BJ (cell line): ENCODE measurements around the gene ZRSR2. TPM values are rescaled to one million over a fixed set of nuclear protein-coding genes. Genes with fewer than 3 reads are reported as not detected.
"Not testable (repeated sequence)": the region's sequence is repeated elsewhere in the genome, so short reads cannot be mapped to it uniquely, and the experiment has no call there.

Experiments used
- CTCF ChIA-PET: fragments of 350-600 bp; formaldehyde crosslinking; extraction: SDS; loops from one replicate; lab custom pipeline; 2021; ENCODE audit warnings: antibody characterized with exemption, inconsistent platforms; lab: Yijun Ruan, JAX
- POLR2A ChIA-PET: fragments of 300-600 bp; sonication (Branson Sonifier 250); formaldehyde crosslinking; extraction: SDS; loops from one replicate; lab custom pipeline; 2021; ENCODE audit warnings: antibody characterized with exemption; lab: Charles Lee
- DNase-seq: peaks from one replicate; pipeline ENCODE4 v3.0.0-alpha.2; 2011; ENCODE audit warnings: low read depth
- H3K27me3 ChIP-seq: 2 replicates; pipeline ENCODE4 v1.6.0; 2011; ENCODE audit warnings: low read length; ENCODE audit not compliant: control insufficient read depth, insufficient read depth
- H3K36me3 ChIP-seq: 2 replicates; pipeline ENCODE4 v1.5.1; 2011; ENCODE audit warnings: low read length; ENCODE audit not compliant: control insufficient read depth, insufficient read depth
- H3K4me3 ChIP-seq: 2 replicates; pipeline ENCODE4 v1.5.1; 2011; ENCODE audit warnings: low read depth, mild to moderate bottlenecking, control low read depth, low read length
- CTCF ChIP-seq: IDR thresholded peaks from 2 replicates; pipeline ENCODE4 v1.5.1; 2011; ENCODE audit warnings: low read depth, mild to moderate bottlenecking, control low read depth, inconsistent platforms, low read length, moderate library complexity; ENCODE audit not compliant: insufficient read depth
- polyA plus RNA-seq: library from polyadenylated mRNA; depleted of rRNA; stranded (reverse); fragments of >200 nt; gene quantifications from 2 replicates; pipeline ENCODE4 v1.2.3, GENCODE V29; 2011

ZRSR2 gene
- polyA plus RNA-seq, 1 experiment: 2.9 TPM

GRCh38 chrX:15829217-15829616 is 38.9 kb downstream of the ZRSR2 start:
- Histone ChIP-seq H3K4me3 (no peak overlapping the region), H3K36me3 (no peaks in the 10 kb centered on the region), H3K27me3 (no peaks in the 10 kb centered on the region)
- TF ChIP-seq CTCF: no peak
- ChIA-PET CTCF (no interaction called here), POLR2A (no interaction called here)
- DNase-seq: no peak

- POLR2A ChIA-PET, H3K4me3 ChIP-seq, H3K27me3 ChIP-seq, CTCF ChIA-PET, DNase-seq, H3K36me3 ChIP-seq: not testable (repeated sequence)
These were observed 41.1 kb downstream of the ZRSR2 start for GRCh38 chrX:15831347-15831746.

DNA sequence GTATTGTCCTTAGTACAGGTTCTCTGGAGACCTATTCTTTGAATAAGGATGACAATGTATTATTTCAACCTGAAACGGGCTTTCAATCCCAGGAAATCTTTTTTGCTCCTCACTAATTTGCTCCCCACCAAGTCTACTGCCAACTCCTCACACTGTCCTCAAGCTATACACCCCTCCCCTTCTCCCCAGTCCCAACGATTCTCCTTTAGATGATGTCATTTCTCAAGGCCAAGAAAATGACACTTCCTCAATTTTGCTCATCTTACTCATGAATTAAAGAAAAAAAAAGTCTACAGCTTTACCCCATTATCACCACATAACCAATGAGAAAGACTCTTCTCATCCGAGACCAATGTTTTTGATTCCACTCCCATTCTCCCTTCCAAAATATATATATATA is 43.8 kb downstream of the ZRSR2 start:
- no peak for TF ChIP-seq CTCF
- POLR2A ChIA-PET: no interaction called here
- CTCF ChIA-PET: no interaction called here
- H3K27me3 ChIP-seq: no peaks in the 10 kb centered on the region
- no peaks in the 10 kb centered on the region for H3K36me3 ChIP-seq
- H3K4me3 ChIP-seq: no peak overlapping the region
- DNase-seq: no peak

DNA sequence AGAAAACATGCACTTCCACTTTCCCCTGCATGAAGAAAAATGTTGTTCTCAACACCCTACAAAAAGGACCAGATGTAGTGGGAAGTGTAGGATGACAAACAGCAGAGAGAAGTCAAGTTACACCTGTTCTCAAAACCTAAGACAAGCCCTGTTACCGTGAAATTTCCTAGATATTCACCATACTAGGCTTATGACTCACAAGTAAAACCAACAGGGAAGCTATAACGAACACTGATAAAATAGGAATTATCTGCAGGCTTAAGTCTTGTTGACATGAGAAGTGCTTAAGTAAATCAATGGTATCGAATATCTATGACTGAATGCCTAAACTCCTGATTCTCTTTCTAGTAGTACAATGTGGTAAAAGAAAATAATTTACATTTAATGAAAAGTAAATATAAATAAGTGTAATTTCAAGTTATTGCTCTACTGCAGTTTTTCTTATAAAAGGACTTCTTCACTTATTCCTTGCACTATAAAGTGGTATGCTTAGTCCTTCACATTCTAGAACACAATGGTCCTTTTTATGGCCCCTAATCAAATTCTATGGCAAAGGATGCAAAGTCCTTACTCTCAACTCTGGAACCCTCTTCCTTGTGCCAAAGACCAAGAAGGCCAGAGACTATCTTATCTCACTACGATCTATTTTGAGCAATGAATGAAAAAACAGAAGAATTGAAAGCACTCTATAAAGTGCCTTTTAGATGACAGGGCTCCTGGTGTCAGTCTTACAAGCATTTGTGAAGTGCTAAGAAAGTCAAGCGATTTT is 44.7 kb downstream of the ZRSR2 start:
- Histone ChIP-seq H3K27me3 (no peaks in the 10 kb centered on the region), H3K36me3 (no peaks in the 10 kb centered on the region), H3K4me3 (no peak overlapping the region)
- TF ChIP-seq CTCF: no peak
- POLR2A ChIA-PET: no interaction called here
- CTCF ChIA-PET: interaction anchor here (1.6 kb wide), 1 partner anchor 13 kb away, joined by 4 read pairs; no protein-coding TSS in a partner anchor
- DNase-seq: no peak

DNA sequence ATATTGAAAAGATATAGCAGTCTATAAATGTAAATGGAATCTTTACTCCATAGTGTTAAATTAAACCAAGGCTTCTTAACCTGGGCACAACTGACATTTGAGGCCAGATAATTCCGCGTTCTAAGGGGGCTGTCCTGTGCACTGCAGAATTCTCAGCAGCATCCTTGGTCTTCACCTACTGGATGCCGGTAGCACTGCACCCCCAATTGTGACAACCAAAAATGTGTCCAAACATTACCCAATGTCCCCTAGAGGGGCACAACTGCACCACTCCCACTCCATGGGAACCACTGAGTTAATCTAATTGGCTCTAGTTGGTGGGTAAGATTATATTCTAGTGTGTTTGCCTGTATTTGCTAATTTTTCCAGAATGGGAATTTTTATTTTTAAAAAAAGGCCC is 47.7 kb downstream of the ZRSR2 start:
- Histone ChIP-seq H3K36me3 (no peaks in the 10 kb centered on the region), H3K4me3 (no peak overlapping the region), H3K27me3 (no peaks in the 10 kb centered on the region)
- ChIA-PET CTCF (no interaction called here), POLR2A (no interaction called here)
- no peak for DNase-seq
- no peak for TF ChIP-seq CTCF

GRCh38 chrX:15841853-15842516 is 51.7 kb downstream of the ZRSR2 start:
- Histone ChIP-seq H3K4me3 (no peak overlapping the region), H3K27me3 (no peaks in the 10 kb centered on the region), H3K36me3 (no peaks in the 10 kb centered on the region)
- POLR2A ChIA-PET: no interaction called here
- CTCF ChIA-PET: no interaction called here
- no peak for DNase-seq
- no peak for TF ChIP-seq CTCF
